ENCODE results near the gene ALKBH7.

ALKBH7 gene

GRCh38 chr19:6378041-6378440, 5.4 kb downstream of the ALKBH7 start:
- TF ChIP-seq CTCF (IDR thresholded peaks at IDR 0.05; ENCODE audit: low read depth, low read length, missing control alignments): no peak
- no peak overlapping the region for H3K4me3 ChIP-seq (replicated peaks; ENCODE audit: low read depth, low read length)
- no peak for DNase-seq (ENCODE audit: extremely low read depth, low read depth)

- no peak for TF ChIP-seq CTCF (IDR thresholded peaks at IDR 0.05; ENCODE audit: low read depth, low read length, missing control alignments)
Measured at GRCh38 chr19:6378486-6378885, 5.9 kb downstream of the ALKBH7 start.

GRCh38 chr19:6379744-6380143, 7.2 kb downstream of the ALKBH7 start:
- DNase-seq (ENCODE audit: extremely low read depth, low read depth): no peak

More at GRCh38 chr19:6378486-6378885, 5.9 kb downstream of the ALKBH7 start:
- DNase-seq (ENCODE audit: extremely low read depth, low read depth): no peak
- no peak overlapping the region for H3K4me3 ChIP-seq (replicated peaks; ENCODE audit: low read depth, low read length)

GRCh38 chr19:6381030-6381750, 8.6 kb downstream of the ALKBH7 start:
- H3K4me3 ChIP-seq (replicated peaks; ENCODE audit: low read depth, low read length): no peak overlapping the region
- no peak for DNase-seq (ENCODE audit: extremely low read depth, low read depth)
- TF ChIP-seq CTCF (IDR thresholded peaks at IDR 0.05; ENCODE audit: low read depth, low read length, missing control alignments): no peak

More at GRCh38 chr19:6379744-6380143, 7.2 kb downstream of the ALKBH7 start:
- no peak overlapping the region for H3K4me3 ChIP-seq (replicated peaks; ENCODE audit: low read depth, low read length)
- TF ChIP-seq CTCF (IDR thresholded peaks at IDR 0.05; ENCODE audit: low read depth, low read length, missing control alignments): no peak

GRCh38 chr19:6383188-6383587, 10.6 kb downstream of the ALKBH7 start:
- H3K4me3 ChIP-seq (replicated peaks; ENCODE audit: low read depth, low read length): no peak overlapping the region
- DNase-seq (ENCODE audit: extremely low read depth, low read depth): no peak
- TF ChIP-seq CTCF (IDR thresholded peaks at IDR 0.05; ENCODE audit: low read depth, low read length, missing control alignments): no peak

GRCh38 chr19:6384381-6384780, 11.8 kb downstream of the ALKBH7 start:
- DNase-seq (ENCODE audit: extremely low read depth, low read depth): no peak
- H3K4me3 ChIP-seq (replicated peaks; ENCODE audit: low read depth, low read length): no peak overlapping the region
- TF ChIP-seq CTCF (IDR thresholded peaks at IDR 0.05; ENCODE audit: low read depth, low read length, missing control alignments): no peak

- no peak overlapping the region for H3K4me3 ChIP-seq (replicated peaks; ENCODE audit: low read depth, low read length)
- no peak for DNase-seq (ENCODE audit: extremely low read depth, low read depth)
- no peak for TF ChIP-seq CTCF (IDR thresholded peaks at IDR 0.05; ENCODE audit: low read depth, low read length, missing control alignments)
Measured at GRCh38 chr19:6387372-6387771, 14.8 kb downstream of the ALKBH7 start.

All from HFF-Myc (cell line).